HG02884 (cell line): ENCODE measurements around the gene EVPLL.
"Not testable (repeated sequence)": the region's sequence is repeated elsewhere in the genome, so short reads cannot be mapped to it uniquely, and the experiment has no call there.

Experiments used
- ATAC-seq: cut with Tn5 transposase; IDR thresholded peaks from one replicate; pipeline ENCODE4 v1.9.1; 2021; ENCODE audit warnings: mild to moderate bottlenecking, moderate library complexity; ENCODE audit not compliant: unreplicated experiment

EVPLL gene

DNA sequence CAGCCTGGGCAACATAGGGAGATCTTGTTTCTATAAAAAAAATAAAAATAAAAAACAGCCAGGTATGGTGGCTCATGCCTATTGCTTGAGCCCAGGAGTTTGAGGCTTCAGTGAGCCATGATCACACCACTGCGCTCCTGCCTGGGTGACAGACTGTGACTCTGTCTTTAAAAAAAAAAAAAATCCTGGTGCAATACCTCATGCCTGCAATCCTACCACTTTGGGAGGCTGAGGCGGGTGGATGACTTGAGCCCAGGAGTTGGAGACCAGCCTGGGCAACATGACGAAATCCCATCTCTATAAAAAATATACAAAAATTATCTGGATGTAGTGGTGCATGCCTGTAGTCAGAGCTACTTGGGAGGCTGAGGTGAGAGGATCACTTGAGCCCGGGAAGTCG, 1.0 kb downstream of the EVPLL start:
- not testable (repeated sequence) for ATAC-seq

DNA sequence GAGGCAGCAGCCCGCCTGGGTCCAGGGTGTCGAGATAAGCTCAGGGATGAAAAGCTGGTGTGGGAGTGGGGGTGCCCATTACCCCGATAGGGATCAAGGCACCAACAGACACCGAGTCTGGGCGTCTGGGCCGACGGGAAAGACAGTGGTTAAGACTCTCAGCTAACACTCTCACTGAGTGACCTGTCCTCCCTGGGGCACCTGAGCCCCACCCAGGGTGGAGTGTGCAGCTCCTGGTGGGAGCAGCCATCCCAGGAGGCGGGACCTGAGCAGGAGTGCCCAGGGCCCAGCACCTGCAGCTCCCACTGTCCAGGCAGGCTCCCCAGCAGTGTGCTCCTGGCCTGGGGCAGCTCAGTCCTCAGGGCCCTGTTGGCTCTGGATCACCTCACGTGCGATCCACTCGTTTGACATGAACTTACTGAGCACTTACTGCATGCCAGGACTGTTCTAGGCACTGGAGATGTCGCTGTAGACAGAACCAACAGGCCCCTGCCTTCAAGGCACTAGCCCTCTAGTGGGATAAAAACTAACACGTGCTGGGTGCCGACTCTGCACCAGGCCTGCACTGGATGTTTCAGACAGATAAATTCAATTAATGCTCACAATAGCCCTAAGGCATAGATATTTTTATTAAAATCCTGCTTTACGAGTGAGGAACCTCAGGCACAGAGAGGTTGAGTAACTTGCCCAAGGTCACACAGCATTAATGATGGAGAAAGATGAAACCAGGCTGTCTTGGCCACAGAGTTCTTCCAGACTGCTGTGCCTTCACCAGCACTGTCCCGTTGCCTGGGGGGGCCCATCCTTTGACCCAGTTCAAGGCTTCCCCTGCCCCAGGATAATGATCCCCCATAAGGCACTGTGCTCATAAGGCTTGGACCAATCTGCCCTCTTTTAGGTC, 1.9 kb downstream of the EVPLL start:
- ATAC-seq: no peak

DNA sequence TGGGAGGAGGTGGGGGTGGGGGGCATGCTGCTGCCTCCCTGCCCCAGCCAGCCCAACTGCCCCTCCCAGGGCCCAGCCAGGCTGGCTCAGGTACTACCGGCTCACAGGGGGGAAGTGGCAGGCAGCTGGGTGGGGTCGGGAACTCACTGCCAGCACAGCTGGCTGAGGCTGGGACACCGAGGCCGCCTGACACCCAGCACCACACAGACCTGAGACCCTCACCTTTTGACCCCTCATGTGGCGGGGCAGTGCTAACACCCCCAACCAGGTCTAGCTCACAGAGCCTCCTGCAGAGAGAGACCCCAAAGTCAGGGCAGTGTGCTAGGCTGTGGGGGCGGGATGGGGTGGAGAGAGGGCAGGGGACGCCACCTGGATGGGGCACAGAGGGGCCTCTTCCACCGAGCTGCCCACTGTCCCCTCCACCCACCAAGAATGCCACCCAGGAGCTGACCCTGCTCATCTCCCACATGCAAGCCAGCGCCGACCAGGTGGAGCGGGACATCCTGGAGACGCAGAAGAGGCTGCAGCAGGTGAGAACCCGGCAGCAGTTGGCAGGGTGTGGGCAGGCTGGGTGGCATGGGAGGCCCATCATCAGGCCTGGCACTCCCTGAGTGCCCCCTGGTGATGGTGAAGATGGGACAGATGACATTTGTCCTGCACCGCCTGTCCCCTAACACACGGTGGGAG, 3.0 kb downstream of the EVPLL start:
- no peak for ATAC-seq

DNA sequence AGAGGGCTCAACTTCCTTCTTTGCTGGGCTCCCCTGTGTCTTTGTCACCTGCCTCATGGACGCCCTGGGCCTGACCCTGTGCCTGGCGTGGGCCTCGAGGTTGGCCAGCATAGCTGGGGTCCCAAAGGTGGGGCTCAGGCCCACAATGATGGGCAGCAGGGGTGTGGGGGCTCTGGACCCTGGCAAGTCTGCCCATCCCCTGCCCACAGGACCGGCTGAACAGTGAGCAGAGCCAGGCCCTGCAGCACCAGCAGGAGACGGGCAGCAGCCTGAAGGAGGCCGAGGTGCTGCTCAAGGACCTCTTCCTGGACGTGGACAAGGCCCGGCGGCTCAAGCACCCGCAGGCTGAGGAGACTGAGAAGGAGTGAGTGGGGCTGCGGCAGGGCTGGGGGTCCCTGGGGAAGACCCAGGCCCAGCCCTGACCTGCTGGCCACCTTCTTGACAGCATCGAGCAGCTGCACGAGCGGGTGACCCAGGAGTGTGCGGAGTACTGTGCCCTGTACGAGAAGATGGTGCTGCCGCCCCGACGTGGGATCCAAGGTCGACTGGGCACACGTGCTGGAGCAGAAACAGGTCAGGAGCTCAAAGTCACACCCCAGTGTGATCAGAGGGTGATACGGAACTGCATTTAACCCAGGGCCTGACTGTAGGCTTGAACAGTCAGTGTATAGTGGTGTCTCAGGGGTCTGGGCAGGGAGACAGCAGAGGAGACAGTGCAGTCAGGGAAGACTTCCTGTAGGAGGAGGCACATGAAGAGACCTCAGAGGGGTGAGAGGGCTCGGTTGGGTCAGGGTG, 3.8 kb downstream of the EVPLL start:
- no peak for ATAC-seq

DNA sequence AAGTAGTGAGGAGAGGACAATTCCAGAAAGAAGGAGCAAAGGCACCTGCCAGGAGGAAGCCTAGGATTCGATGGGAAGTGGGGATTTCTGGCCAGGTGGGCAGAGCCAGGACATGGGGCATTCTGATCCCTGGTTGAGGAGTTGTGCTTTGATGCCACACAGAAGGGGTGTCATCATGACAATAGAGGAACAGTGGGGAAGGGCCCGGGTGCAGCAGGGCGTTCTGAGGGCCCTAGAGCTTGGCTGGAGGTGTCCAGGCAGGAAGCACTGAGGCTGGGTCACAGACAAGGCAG, 4.3 kb downstream of the EVPLL start:
- ATAC-seq: no peak

DNA sequence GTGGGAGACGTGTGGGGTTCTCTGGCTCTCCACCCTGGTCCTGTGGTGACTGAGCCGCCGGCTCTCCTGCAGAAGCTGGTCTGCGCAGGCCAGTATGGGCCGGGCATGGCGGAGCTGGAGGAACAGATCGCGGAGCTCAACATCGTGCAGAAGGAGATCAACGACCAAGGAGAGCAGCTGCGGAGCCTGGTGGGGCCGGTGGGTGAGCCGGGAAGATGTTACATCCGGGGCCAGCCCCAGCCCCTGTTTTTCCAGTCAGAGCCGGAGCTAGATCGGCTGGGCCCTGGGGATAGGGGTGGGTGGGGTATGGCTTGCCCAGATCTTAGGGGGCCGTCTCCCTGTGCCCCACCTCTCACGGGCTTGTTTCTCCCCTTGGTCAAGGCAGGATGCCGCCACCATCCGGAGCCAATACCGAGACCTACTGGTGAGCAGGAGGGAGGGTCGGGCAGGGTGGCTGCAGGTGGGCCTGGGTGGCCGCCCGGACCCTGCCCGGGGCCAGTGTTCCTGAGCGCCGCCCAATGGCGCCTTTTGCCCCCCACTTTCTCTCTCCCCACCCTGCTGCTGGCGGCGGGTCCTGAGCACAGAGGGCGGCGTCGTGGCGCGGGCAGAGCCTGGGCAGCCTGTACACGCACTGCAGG, 5.0 kb downstream of the EVPLL start:
- ATAC-seq: no peak

DNA sequence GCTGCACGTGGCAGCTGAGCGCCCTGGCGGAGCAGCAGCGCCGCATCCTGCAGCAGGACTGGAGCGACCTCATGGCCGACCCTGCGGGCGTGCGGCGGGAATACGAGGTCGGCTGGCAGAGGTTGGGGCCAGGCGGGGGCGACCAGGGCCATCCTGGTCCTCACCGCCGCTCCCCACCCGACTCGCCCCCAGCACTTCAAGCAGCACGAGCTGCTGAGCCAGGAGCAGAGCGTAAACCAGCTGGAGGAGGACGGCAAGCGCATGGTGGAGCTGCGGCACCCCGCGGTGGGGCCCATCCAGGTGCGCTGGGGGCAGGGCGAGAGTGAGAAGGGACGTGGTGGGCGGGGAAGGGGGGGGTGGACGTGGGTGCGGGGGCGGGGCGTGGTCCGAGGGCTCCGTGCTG, 5.5 kb downstream of the EVPLL start:
- not testable (repeated sequence) for ATAC-seq

DNA sequence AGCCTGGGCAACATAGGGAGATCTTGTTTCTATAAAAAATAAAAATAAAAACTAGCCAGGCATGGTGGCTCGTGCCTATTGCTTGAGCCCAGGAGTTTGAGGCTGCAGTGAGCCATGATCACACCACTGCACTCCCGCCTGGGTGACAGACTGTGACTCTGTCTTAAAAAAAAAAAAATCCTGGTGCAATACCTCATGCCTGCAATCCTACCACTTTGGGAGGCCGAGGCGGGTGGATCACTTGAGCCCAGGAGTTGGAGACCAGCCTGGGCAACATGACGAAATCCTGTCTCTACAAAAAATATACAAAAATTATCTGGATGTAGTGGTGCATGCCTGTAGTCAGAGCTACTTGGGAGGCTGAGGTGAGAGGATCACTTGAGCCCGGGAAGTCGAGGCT, 6.7 kb downstream of the EVPLL start:
- not testable (repeated sequence) for ATAC-seq

DNA sequence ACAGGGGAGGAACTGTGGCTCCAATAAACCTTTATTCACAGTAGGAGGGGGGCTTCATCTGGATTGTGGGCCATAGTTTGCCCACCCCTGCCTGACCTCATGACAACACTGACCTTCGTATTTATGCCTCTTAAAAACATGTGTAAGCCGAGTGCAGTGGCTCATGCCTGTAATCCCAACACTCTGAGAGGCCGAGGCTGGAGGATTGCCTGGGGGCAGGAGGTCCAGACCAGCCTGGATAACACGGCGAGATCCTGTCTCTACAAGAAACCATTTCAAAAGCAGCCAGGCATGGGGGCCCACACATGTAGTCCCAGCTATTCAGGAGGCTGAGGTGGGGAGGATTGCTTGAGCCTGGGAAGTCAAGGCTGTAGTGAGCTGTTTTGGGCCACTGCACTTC, 10.0 kb downstream of the EVPLL start:
- ATAC-seq: not testable (repeated sequence)

DNA sequence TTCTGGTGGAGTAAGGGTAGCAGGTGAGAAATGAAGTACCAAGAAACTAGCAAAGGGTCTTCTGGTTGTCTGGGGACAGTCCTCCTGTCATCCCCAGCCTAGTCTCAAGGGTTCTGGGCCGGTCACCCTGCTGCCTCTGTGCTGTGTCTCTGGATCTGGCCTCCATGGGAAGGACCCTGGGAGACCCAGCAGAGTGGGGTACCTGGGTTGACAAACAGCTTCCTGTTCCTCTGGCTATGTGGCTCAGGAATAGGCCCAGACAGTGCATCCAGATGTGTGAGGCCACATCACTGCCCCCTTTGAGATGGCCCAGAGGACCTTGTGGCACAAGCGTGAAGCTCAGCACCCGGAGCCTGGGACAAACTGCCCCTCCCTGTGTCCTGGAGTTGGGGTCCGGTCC, 10.7 kb downstream of the EVPLL start:
- not testable (repeated sequence) for ATAC-seq

DNA sequence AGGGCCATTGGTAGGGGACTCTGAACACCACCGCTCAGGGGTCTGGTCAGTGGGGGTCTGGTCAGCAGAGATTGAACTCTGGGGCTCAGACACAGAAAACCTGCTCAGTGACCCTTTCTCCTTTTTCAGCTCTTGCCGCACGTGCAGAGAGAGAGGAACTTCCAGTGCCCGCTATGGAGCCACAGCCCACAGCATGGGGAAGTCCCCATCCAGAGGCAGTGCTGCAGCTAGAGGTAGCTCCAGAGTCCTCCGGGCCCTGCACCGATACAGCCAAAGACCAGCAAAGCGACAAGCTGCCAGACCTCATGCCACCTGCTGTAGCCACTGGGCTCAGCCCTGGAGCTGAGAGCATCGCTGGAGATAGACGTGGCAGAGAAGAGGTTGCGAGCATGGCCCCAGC, 11.2 kb downstream of the EVPLL start:
- not testable (repeated sequence) for ATAC-seq

DNA sequence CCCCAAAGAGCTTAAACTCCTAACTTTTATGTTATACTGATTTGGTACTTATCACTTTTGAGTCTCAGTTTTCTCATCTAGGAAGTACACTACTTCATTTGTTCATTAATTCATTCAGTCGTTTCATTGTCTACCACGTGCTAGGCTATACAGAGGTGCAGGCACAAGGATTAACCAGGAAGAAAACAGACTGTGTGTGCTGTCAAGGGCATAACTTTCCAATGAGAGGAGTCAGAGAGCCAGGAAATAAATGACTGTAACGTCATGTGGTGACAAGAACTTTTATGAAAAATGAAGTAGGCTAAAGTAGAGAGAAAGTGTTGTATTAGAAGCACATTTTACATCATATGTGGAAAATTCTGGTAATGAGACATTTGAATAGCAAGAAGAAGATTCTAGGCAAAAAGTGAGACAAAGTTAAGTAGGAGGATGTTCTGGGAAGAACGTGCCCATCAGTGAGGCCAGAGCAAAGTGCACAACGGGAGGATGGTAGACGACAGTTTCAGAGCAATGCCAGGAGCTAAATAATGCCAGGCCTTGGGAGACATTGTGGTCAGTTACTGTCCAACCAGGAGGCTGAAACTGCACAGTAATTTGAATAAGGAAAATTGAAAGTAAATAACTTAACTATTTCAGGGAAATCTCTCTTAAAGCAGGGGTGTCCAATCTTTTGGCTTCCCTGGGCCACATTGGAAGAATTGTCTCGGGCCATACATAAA, 24.5 kb downstream of the EVPLL start:
- ATAC-seq: not testable (repeated sequence)

DNA sequence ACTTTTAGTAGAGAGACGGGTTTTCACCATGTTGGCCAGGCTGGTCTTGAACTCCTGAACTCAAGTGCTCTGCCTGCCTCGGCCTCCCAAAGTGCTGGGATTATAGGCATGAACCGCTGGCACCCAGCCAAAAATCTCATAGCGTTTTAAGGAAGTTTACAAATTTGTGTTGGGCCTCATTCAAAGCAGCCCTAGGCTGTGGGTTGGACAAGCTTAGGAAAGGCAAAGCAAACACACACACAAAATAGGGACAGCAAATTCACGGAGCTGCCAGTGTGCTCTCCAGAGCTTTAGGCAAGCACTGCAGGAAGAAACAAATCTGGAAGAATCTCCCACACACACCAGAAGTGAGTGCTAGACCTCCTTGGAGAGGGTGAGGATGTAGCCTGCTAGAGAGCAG, 25.6 kb downstream of the EVPLL start:
- ATAC-seq: not testable (repeated sequence)

DNA sequence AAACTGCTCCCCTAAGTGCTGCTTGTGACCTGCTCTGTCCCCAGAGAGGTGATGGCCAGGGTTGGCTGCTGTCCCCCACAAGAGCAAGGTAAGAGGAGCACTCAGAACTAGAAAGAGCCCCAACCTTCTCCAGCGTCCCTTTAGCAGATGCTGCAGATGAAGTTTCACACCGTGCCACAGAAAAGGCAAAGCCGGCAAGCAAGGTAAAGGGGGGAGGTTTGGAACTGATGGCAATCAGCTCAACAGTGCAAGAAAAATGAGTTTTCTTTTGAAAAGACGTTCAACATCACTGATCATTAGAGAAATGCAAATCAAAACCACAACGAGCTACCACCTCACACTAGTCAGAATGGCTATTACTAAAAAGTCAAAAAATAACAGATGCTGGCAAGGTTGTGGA, 26.0 kb downstream of the EVPLL start:
- peak; percentile 65 for ATAC-seq

DNA sequence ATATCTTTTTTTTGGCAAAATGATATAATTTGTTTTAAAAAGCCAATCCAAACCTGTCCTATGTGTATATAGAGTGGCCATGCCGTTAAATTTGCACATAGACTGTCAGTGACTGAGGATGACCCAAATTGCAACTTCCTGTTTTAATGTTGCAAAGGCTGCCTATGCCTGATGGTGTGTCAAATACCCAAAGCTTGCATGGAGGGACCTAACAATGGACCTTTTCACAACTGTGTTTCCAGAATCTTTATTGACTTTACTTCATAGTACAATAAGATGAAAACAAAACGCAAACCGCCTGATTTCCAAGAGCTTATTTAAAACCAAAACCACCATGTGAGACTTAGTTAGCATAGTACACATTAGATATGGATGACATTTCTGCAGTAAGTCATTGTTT, 31.3 kb downstream of the EVPLL start:
- ATAC-seq: not testable (repeated sequence)

DNA sequence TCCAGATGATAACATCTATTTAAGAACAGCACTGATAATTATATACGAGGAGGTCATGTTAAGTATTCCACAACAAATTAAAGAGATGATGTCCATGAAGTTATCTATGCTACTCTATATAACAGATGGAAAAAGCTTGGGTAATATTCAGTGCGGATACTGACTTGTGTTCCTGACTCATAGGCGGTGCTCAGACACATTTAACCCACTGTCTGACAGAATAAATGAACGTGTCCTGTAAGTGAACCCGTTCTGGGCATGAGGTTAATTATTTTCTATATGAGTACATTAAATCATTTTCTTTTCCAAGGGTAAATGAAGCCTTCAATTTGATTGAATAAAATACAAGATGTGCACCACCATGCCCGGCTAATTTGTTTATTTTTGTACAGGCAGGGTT, 31.7 kb downstream of the EVPLL start:
- not testable (repeated sequence) for ATAC-seq

DNA sequence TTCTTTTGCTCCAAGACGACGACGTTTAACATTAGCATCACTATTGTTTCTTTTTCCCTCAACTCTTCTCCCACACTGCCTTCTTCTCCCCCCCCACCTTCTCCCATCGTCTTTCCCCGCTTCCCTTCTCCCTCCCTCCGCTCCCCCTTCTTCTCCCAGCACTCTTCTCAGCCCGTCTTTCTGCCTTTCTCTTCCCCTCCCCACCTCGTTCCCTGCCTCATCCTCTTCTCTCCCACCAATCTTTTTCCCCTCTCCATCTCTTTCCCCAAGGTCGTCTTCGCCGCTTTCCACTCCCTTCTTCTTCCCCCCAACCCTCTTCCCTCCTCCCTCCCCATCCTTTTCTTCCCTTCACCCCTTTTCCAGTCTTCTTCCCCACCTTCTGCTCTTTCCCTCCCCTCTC, 33.2 kb downstream of the EVPLL start:
- not testable (repeated sequence) for ATAC-seq

DNA sequence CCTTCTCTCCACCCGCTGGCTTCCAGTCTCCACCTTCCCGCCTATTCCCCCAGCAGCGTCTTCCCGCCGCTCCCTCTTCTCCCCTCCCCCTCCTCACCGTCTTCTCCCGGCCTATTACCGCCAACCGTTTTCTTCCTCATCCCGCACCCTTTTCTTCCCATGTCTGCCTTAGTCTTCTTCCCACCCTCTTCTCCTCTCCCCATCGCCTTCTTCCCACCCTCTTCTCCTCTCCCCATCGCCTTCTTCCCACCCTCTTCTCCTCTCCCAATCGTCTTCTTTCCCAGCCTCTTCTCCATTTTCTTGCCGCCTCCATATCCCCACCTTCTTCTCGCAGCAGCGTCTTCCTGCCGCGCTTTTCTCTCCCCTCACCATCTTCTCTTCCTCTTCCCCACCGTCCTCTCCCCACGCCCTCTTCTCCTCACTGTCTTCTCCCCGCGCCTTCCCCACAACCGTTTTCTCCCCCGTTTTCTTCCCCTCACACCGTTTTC, 33.8 kb downstream of the EVPLL start:
- not testable (repeated sequence) for ATAC-seq

DNA sequence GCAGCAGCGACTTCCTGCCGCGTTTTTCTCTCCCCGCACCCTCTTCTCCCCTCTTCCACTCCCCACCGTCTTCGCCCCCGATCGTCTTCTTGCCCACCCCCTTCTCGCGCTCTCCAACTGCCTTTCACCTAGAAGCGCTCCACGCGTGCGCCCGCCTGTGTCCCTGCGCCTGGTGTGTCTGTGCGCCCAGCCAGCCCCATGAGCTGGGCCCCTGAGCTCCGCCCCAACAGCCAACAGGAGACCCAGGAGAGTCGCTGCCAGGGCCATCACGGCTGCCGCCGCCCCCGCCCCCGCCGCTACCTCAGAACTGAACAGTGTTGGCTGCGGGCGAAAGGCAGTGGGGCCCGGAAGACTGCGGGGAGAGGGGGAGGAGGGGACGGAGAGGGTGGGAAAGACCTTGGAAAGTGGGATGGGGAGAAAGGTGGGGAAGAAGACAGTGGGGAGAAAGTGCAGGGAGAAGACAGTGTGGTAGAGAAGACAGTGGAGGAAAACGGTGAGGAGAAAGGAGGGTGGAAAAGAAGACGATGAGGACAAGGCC, 34.5 kb downstream of the EVPLL start:
- peak; percentile 75 for ATAC-seq

DNA sequence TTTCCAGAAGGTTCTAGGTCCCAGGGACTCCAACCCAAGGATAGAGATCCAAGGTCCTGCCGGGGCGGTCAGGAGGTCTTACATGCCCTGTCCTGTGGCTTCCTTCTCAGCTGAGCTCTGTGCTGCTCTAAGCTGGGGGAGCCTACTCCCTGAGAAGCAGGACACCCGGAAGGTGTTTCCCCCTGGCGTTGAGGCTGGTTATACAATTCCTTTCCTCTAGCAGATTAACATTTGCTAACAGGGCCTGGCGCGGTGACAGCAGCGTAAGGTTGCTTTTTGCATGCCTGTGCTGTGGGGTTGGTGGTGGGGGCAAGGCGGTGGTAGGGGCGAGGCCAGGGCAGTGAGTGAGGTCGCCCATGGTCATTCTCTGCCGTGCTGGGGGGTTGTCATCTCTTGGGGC, 43.9 kb downstream of the EVPLL start:
- ATAC-seq: not testable (repeated sequence)
